SJSA1 (cell line): ENCODE measurements around the gene KLHDC2. TPM values are rescaled to one million over a fixed set of nuclear protein-coding genes. Genes with fewer than 3 reads are reported as not detected.
"Not testable (repeated sequence)": the region's sequence is repeated elsewhere in the genome, so short reads cannot be mapped to it uniquely, and the experiment has no call there.

Source experiments
- DNase-seq, 2 experiments: peaks; one replicate each; pipeline ENCODE4 v3.0.0-alpha.2; 2015 to 2020; ENCODE audit warnings: low spot score in 2 of 2, low read depth in 1 of 2
- H3K27ac ChIP-seq: fragments of 250-450 bp; sonication (Bioruptor Pico); 2 replicates; pipeline ENCODE4 v1.5.1; 2020; ENCODE audit warnings: mild to moderate bottlenecking, moderate library complexity
- H3K27me3 ChIP-seq: fragments of 250-450 bp; sonication (Bioruptor Pico); replicated peaks from 2 replicates; pipeline ENCODE4 v1.5.1; 2020; ENCODE audit warnings: mild to moderate bottlenecking, moderate library complexity
- H3K36me3 ChIP-seq: fragments of 250-450 bp; sonication (Bioruptor Pico); 2 replicates; pipeline ENCODE4 v1.5.1; 2020; ENCODE audit warnings: mild to moderate bottlenecking
- H3K4me1 ChIP-seq: fragments of 250-450 bp; sonication (Bioruptor Pico); replicated peaks from 2 replicates; pipeline ENCODE4 v1.6.1; 2021; ENCODE audit warnings: mild to moderate bottlenecking
- H3K4me3 ChIP-seq: fragments of 250-450 bp; sonication (Bioruptor Pico); 2 replicates; pipeline ENCODE4 v1.5.1; 2020; ENCODE audit warnings: mild to moderate bottlenecking
- H3K9me3 ChIP-seq: fragments of 250-450 bp; sonication (Bioruptor Pico); replicated peaks from 2 replicates; pipeline ENCODE4 v1.5.1; 2020; ENCODE audit warnings: mild to moderate bottlenecking
- total RNA-seq: library from RNA; depleted of rRNA; stranded (reverse); fragments of >200 nt; shearing (Covaris generic); gene quantifications from 2 replicates; pipeline ENCODE4 v1.2.3, GENCODE V29; 2014; rRNA removed

Gene KLHDC2
- 17.6 and 23.5 TPM in 2 replicates for total RNA-seq

GRCh38 chr14:49767571-49768300, at the start of gene KLHDC2:
KLHDC2 (plus strand) TSS chr14:49768153; CDS start chr14:49768469, 316 bp downstream.
- no peaks in the 10 kb centered on the region for H3K9me3 ChIP-seq
- DNase-seq, result peak; percentile 78 to 87

GRCh38 chr14:49720744-49721143, 47.2 kb upstream of the KLHDC2 start:
- Histone ChIP-seq H3K36me3 (no peaks in the 10 kb centered on the region), H3K4me1 (no peaks in the 10 kb centered on the region), H3K4me3 (no peak overlapping the region), H3K27ac (no peak overlapping the region), H3K9me3 (no peaks in the 10 kb centered on the region), H3K27me3 (no peaks in the 10 kb centered on the region)
- DNase-seq, result no peak

More at GRCh38 chr14:49767571-49768300, at the start of gene KLHDC2:
- Histone ChIP-seq H3K4me3 (peak within 1 kb of the TSS; percentile 88), H3K4me1 (peaks cover 28% of the 10 kb centered on the region), H3K27me3 (no peaks in the 10 kb centered on the region), H3K27ac (peak within 1 kb of the TSS; percentile 90), H3K36me3 (peaks cover 5% of the 10 kb centered on the region)

- H3K27ac ChIP-seq, H3K4me3 ChIP-seq, H3K36me3 ChIP-seq, DNase-seq, H3K9me3 ChIP-seq, H3K27me3 ChIP-seq, H3K4me1 ChIP-seq: not testable (repeated sequence)
Observed at GRCh38 chr14:49721733-49722435, 46.1 kb upstream of the KLHDC2 start.

- Histone ChIP-seq H3K4me3 (no peak overlapping the region), H3K4me1 (no peaks in the 10 kb centered on the region)
Observed at GRCh38 chr14:49727171-49727570, 40.8 kb upstream of the KLHDC2 start.

GRCh38 chr14:49732896-49733295, 35.1 kb upstream of the KLHDC2 start:
- no peaks in the 10 kb centered on the region for H3K27me3 ChIP-seq
- no peak overlapping the region for H3K4me3 ChIP-seq
- H3K36me3 ChIP-seq, result no peaks in the 10 kb centered on the region
- no peak overlapping the region for H3K27ac ChIP-seq
- DNase-seq, result no peak
- no peaks in the 10 kb centered on the region for H3K9me3 ChIP-seq
- H3K4me1 ChIP-seq, result no peaks in the 10 kb centered on the region

More at GRCh38 chr14:49727171-49727570, 40.8 kb upstream of the KLHDC2 start:
- Histone ChIP-seq H3K27ac (no peak overlapping the region), H3K36me3 (no peaks in the 10 kb centered on the region), H3K27me3 (no peaks in the 10 kb centered on the region), H3K9me3 (no peaks in the 10 kb centered on the region)
- no peak for DNase-seq

GRCh38 chr14:49733836-49734235, 34.1 kb upstream of the KLHDC2 start:
- no peaks in the 10 kb centered on the region for H3K27me3 ChIP-seq
- no peak overlapping the region for H3K4me3 ChIP-seq
- H3K9me3 ChIP-seq, result no peaks in the 10 kb centered on the region
- DNase-seq, result no peak
- H3K36me3 ChIP-seq, result no peaks in the 10 kb centered on the region
- no peaks in the 10 kb centered on the region for H3K4me1 ChIP-seq
- H3K27ac ChIP-seq, result no peak overlapping the region

- not testable (repeated sequence) for H3K27ac ChIP-seq, H3K9me3 ChIP-seq, DNase-seq, H3K4me3 ChIP-seq, H3K4me1 ChIP-seq, H3K36me3 ChIP-seq, H3K27me3 ChIP-seq
Observed at GRCh38 chr14:49735669-49736068, 32.3 kb upstream of the KLHDC2 start.

- Histone ChIP-seq H3K27me3 (no peaks in the 10 kb centered on the region), H3K9me3 (no peaks in the 10 kb centered on the region), H3K36me3 (no peaks in the 10 kb centered on the region), H3K4me3 (no peak overlapping the region), H3K27ac (no peak overlapping the region), H3K4me1 (no peaks in the 10 kb centered on the region)
- DNase-seq, result no peak
Observed at GRCh38 chr14:49745191-49745590, 22.8 kb upstream of the KLHDC2 start.

- not testable (repeated sequence) for DNase-seq
Observed at GRCh38 chr14:49746476-49746875, 21.5 kb upstream of the KLHDC2 start.

GRCh38 chr14:49754570-49755097, 13.3 kb upstream of the KLHDC2 start:
- no peak for DNase-seq

More at GRCh38 chr14:49746476-49746875, 21.5 kb upstream of the KLHDC2 start:
- not testable (repeated sequence) for H3K4me1 ChIP-seq, H3K4me3 ChIP-seq, H3K27me3 ChIP-seq, H3K27ac ChIP-seq, H3K36me3 ChIP-seq, H3K9me3 ChIP-seq

GRCh38 chr14:49755378-49755777, 12.6 kb upstream of the KLHDC2 start:
- no peaks in the 10 kb centered on the region for H3K4me1 ChIP-seq
- H3K36me3 ChIP-seq, result no peaks in the 10 kb centered on the region
- H3K9me3 ChIP-seq, result no peaks in the 10 kb centered on the region
- no peaks in the 10 kb centered on the region for H3K27me3 ChIP-seq
- DNase-seq, result no peak
- no peak overlapping the region for H3K4me3 ChIP-seq
- no peak overlapping the region for H3K27ac ChIP-seq

More at GRCh38 chr14:49754570-49755097, 13.3 kb upstream of the KLHDC2 start:
- H3K4me3 ChIP-seq, result no peak overlapping the region
- H3K27me3 ChIP-seq, result no peaks in the 10 kb centered on the region
- no peaks in the 10 kb centered on the region for H3K36me3 ChIP-seq
- H3K27ac ChIP-seq, result no peak overlapping the region
- H3K4me1 ChIP-seq, result no peaks in the 10 kb centered on the region
- no peaks in the 10 kb centered on the region for H3K9me3 ChIP-seq

GRCh38 chr14:49761839-49762551, 6.0 kb upstream of the KLHDC2 start:
- no peaks in the 10 kb centered on the region for H3K36me3 ChIP-seq
- H3K9me3 ChIP-seq, result no peaks in the 10 kb centered on the region
- no peak overlapping the region for H3K27ac ChIP-seq
- no peak for DNase-seq
- no peak overlapping the region for H3K4me3 ChIP-seq
- peaks cover 4% of the 10 kb centered on the region for H3K4me1 ChIP-seq
- no peaks in the 10 kb centered on the region for H3K27me3 ChIP-seq

GRCh38 chr14:49766839-49767238, 1.1 kb upstream of the KLHDC2 start:
- Histone ChIP-seq H3K27ac (peak overlapping the region; percentile 90; the same call in 1 of the 2 replicates), H3K4me3 (peak overlapping the region; percentile 88), H3K4me1 (peaks cover 28% of the 10 kb centered on the region), H3K27me3 (no peaks in the 10 kb centered on the region), H3K9me3 (no peaks in the 10 kb centered on the region), H3K36me3 (peaks cover 5% of the 10 kb centered on the region)
- DNase-seq, result no peak

- H3K4me1 ChIP-seq, result peaks cover 28% of the 10 kb centered on the region
- H3K27me3 ChIP-seq, result no peaks in the 10 kb centered on the region
- peak overlapping the region; percentile 88 for H3K4me3 ChIP-seq
- H3K27ac ChIP-seq, result peak overlapping the region; percentile 90
- DNase-seq, result no peak
- H3K9me3 ChIP-seq, result no peaks in the 10 kb centered on the region
- H3K36me3 ChIP-seq, result peaks cover 5% of the 10 kb centered on the region
Observed at GRCh38 chr14:49767270-49767570, 733 bp upstream of the KLHDC2 start.
